Stomach (tissue), 4 donors: ENCODE data around the gene KCNK16.

Experiments
- CTCF ChIP-seq, 7 experiments: fragments of 450-650 bp in 4 of 7; fragments of 200-600 bp in 3 of 7; sonication (generic) in 3 of 7; IDR thresholded peaks; one replicate each; pipeline ENCODE4 v1.5.1; 2016 to 2019; ENCODE audit warnings: antibody characterized with exemption in 7 of 7, control low read depth in 2 of 7, mild to moderate bottlenecking in 1 of 7
- EP300 ChIP-seq: sonication (generic); formaldehyde crosslinking; IDR thresholded peaks from one replicate; pipeline ENCODE4 v1.6.1; 2017; ENCODE audit warnings: antibody characterized with exemption
- POLR2A ChIP-seq, 4 donors: fragments of 450-650 bp; IDR thresholded peaks; one replicate each; pipeline ENCODE4 v1.6.1; 2016; ENCODE audit warnings: antibody characterized with exemption in 4 of 4, control low read depth in 2 of 4, mild to moderate bottlenecking in 1 of 4, moderate library complexity in 1 of 4
- POLR2AphosphoS5 ChIP-seq, 3 donors: sonication (generic); formaldehyde crosslinking; IDR thresholded peaks; one replicate each; pipeline ENCODE4 v1.6.1; 2016; ENCODE audit warnings: antibody characterized with exemption in 3 of 3

- TF ChIP-seq CTCF (IDR thresholded peaks at IDR 0.05) (no peak), POLR2A (IDR thresholded peaks at IDR 0.05) (no peak), EP300 (no peak), POLR2AphosphoS5 (IDR thresholded peaks at IDR 0.05) (no peak)
These were observed 5.6 kb upstream of the KCNK16 start for GRCh38 chr6:39328066-39328465.
